H1 (cell line): ENCODE results near the gene CMTM5. TPM values are rescaled to one million over a fixed set of nuclear protein-coding genes. Genes with fewer than 3 reads are reported as not detected.

Experiments
- EZH2 ChIP-seq: fragments of 200-600 bp; sonication (generic); IDR thresholded peaks from 2 replicates; pipeline ENCODE4 v1.7.1; 2012; ENCODE audit warnings: low read depth, mild to moderate bottlenecking, moderate library complexity, low read length, inconsistent platforms; ENCODE audit not compliant: severe bottlenecking
- GABPA ChIP-seq: IDR thresholded peaks from 2 replicates; pipeline ENCODE4 v1.6.1; 2011; ENCODE audit warnings: mild to moderate bottlenecking, low read length, moderate library complexity, borderline replicate concordance; ENCODE audit not compliant: insufficient read depth
- HDAC2 ChIP-seq, 2 experiments: fragments of 300-600 bp in 1 of 2; sonication (generic) in 1 of 2; IDR thresholded peaks; 2 replicates each; pipeline ENCODE4 v1.6.1; 2011 to 2012; ENCODE audit warnings: low read depth in 2 of 2, low read length in 2 of 2, mild to moderate bottlenecking in 2 of 2, moderate library complexity in 2 of 2, borderline replicate concordance in 1 of 2, inconsistent platforms in 1 of 2
- MAFK ChIP-seq: IDR thresholded peaks from 2 replicates; pipeline ENCODE4 v1.6.1; 2012; ENCODE audit warnings: low read depth, mild to moderate bottlenecking, improper control_type of control experiment, low read length
- TBP ChIP-seq: IDR thresholded peaks from 2 replicates; pipeline ENCODE4 v1.6.1; 2011; ENCODE audit warnings: low read depth, low read length, improper control_type of control experiment
- polyA plus RNA-seq, 7 experiments: library from polyadenylated mRNA; depleted of rRNA in 3 of 7; stranded (reverse) in 5 of 7; unstranded in 2 of 7; fragments of >200 nt in 5 of 7; fragments of 200-250 nt in 2 of 7; gene quantifications; 1 replicate in 5 of 7; 2 replicates in 1 of 7; 4 replicates in 1 of 7; pipeline versions ENCODE4 v1.2.1 to v1.2.3, GENCODE V29; 2011 to 2013; ENCODE audit warnings: missing spikeins in 2 of 7, mixed read lengths in 2 of 7
- total RNA-seq: library from RNA; stranded (reverse); fragmentation: NEBNext Ultra II Directional; extraction: Animal tissue kit (Norgen Biotek cat#: 25700); gene quantifications from 2 replicates; pipeline ENCODE4 v1.2.1, GENCODE V29; 2021

Gene CMTM5
- total and polyA plus RNA-seq, 2 of the 8 experiments (the other 6 are each of a cell fraction or from before 2014, with no cell fraction given): 2.1 TPM; not detected in 1

DNA sequence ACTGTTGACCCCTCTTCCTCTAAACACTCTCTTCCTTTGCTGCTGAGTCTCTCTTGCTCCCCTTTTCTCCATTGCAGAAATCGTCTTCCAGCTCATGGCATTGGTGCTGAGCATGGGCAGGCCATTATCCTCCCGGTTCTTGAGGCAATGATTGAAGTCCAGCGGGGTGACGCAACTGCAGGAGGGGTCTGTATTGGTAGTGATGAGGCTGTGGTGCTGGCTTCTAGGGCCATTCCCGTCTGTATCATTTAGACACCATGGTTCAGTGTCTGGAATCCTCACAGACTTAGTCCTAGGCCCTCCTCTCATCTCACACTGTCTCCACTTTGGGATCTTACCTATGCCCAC lies 23.4 kb upstream of the CMTM5 start (continued):
- TF ChIP-seq HDAC2 (IDR thresholded peaks at IDR 0.05; ENCODE audit: borderline replicate concordance in 1 of 2, low read depth in 2 of 2, low read length in 2 of 2) (no peak), MAFK (no peak), EZH2 (no peak), TBP (no peak), GABPA (no peak)
